Hepatocyte (in vitro differentiated cells): ENCODE measurements around the gene TBCA.

Experiments used
- EZH2 ChIP-seq: fragments of 200-600 bp; sonication (generic); IDR thresholded peaks from 2 replicates; pipeline ENCODE4 v1.6.1; 2016; ENCODE audit warnings: antibody characterized with exemption, mild to moderate bottlenecking, borderline replicate concordance
- TF ChIP-seq, protein P1 (sequence below): fragments of 200-600 bp; sonication (generic); IDR thresholded peaks from 2 replicates; pipeline ENCODE4 v1.5.1; 2016; ENCODE audit warnings: antibody characterized with exemption, mild to moderate bottlenecking; ENCODE audit not compliant: poor library complexity

DNA sequence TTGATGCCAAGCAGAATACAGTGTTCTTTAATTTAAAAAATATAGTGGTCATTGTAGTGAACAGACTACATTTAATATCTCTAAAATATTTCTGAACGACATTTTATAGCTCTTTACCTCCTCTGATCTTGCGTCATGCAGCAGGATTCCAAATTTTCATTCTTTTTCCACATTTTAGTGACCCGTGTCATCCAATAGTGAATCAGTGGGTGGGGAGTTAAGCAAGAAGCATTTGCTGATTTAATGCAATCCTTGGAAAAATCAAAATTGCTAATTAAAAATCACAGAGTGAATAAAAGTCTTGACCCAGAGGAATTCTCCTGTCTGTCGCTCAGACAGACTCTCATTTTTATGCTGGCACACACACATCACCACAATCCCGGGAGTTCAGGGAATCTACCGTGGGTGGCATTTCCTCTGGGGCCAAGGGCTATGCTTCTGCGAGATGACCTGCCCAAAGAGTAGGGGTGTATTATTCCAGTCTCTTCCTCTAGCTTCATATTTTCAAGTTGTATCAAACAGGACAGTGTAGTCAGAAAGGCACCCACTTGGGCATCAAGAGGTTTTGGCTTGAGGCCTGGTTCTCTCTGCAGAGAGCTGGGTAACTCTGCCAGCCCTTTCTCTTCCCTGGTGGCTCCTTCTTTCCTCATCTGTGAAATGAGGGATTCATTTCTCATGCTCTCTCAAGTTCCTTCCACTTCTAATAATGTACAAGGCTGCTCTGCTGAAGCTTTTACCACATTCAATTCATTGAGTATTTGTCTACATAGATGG lies 112.9 kb downstream of the TBCA start:
- TF ChIP-seq, protein P1, sequence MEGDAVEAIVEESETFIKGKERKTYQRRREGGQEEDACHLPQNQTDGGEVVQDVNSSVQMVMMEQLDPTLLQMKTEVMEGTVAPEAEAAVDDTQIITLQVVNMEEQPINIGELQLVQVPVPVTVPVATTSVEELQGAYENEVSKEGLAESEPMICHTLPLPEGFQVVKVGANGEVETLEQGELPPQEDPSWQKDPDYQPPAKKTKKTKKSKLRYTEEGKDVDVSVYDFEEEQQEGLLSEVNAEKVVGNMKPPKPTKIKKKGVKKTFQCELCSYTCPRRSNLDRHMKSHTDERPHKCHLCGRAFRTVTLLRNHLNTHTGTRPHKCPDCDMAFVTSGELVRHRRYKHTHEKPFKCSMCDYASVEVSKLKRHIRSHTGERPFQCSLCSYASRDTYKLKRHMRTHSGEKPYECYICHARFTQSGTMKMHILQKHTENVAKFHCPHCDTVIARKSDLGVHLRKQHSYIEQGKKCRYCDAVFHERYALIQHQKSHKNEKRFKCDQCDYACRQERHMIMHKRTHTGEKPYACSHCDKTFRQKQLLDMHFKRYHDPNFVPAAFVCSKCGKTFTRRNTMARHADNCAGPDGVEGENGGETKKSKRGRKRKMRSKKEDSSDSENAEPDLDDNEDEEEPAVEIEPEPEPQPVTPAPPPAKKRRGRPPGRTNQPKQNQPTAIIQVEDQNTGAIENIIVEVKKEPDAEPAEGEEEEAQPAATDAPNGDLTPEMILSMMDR, result no peak
- TF ChIP-seq EZH2, result no peak
